HepG2 (cell line): Measurements from ENCODE around the gene ZNF782. TPM values are rescaled to one million over a fixed set of nuclear protein-coding genes. Genes with fewer than 3 reads are reported as not detected.
A peak's percentile ranks its signal among the peaks of the same experiment; 100 is the strongest.
"Not testable (repeated sequence)": the region's sequence is repeated elsewhere in the genome, so short reads cannot be mapped to it uniquely, and the experiment has no call there.

Experiments
- ATAC-seq: fragments of 200-7000 bp; cut with Tn5 transposase; 3 replicates; pipeline ENCODE4 v1.9.1; 2020; ENCODE audit warnings: mild to moderate bottlenecking, moderate library complexity
- BruUV-seq: library from RNA; stranded (reverse); fragments of 400-500 nt; replicated peaks from 2 replicates; lab custom pipeline; 2021; lab: Mats Ljungman, UMichigan
- CTCF ChIA-PET: fragments of 300-600 bp; formaldehyde crosslinking; extraction: SDS; loops from one replicate; lab custom pipeline; 2021; ENCODE audit warnings: low total read pairs, inconsistent platforms, low intra/inter-chr PET ratio; lab: Yijun Ruan, JAX
- POLR2A ChIA-PET: fragments of 350-600 bp; sonication (Branson Sonifier 250); formaldehyde crosslinking; loops from one replicate; lab custom pipeline; 2020; ENCODE audit warnings: antibody characterized with exemption, inconsistent platforms; lab: Yijun Ruan, JAX
- DNase-seq: peaks from one replicate; pipeline ENCODE4 v3.0.0-alpha.2; 2015; ENCODE audit warnings: low spot score
- FAIRE-seq: peaks from 3 replicates; lab custom pipeline; 2011; peaks lifted over from hg19 to GRCh38; lab: Jason Lieb, UNC
- H2AFZ ChIP-seq: one replicate; pipeline ENCODE4 v1.6.1; 2011; ENCODE audit warnings: low read length, inconsistent platforms
- H3K27ac ChIP-seq: fragments of 300-600 bp; 3 replicates; pipeline ENCODE4 v1.8.0; 2011; ENCODE audit warnings: mixed run types, mild to moderate bottlenecking, mixed read lengths, low read length, inconsistent platforms; ENCODE audit not compliant: insufficient read depth; ENCODE audit errors: extremely low read length
- H3K27me3 ChIP-seq, 2 experiments: fragments of 200-600 bp in 1 of 2; 2 replicates in 1 of 2; 3 replicates in 1 of 2; pipeline versions ENCODE4 v1.6.0 to v1.8.0; 2011; ENCODE audit warnings: low read length in 2 of 2, mild to moderate bottlenecking in 2 of 2, moderate library complexity in 2 of 2, inconsistent platforms in 1 of 2; ENCODE audit not compliant: insufficient read depth in 2 of 2, control insufficient read depth in 1 of 2
- H3K36me3 ChIP-seq, 2 experiments: fragments of 200-600 bp in 1 of 2; replicated peaks in 1 of 2; 2 replicates in 1 of 2; 3 replicates in 1 of 2; pipeline versions ENCODE4 v1.5.1 to v1.8.0; 2011; ENCODE audit warnings: low read length in 2 of 2, inconsistent platforms in 1 of 2; ENCODE audit not compliant: insufficient read depth in 2 of 2, control insufficient read depth in 1 of 2
- H3K4me1 ChIP-seq: 2 replicates; pipeline ENCODE4 v1.5.1; 2012; ENCODE audit warnings: low read length, inconsistent platforms; ENCODE audit not compliant: insufficient read depth
- H3K4me2 ChIP-seq: 2 replicates; pipeline ENCODE4 v1.6.0; 2011; ENCODE audit warnings: low read depth, low read length, inconsistent platforms
- H3K4me3 ChIP-seq, 3 experiments: fragments of 200-600 bp in 1 of 3; sonication (generic), shearing (Covaris generic) in 1 of 3; replicated peaks in 1 of 3; 2 replicates each; pipeline ENCODE4 v1.5.1; 2011 to 2016; ENCODE audit warnings: low read length in 3 of 3, inconsistent platforms in 2 of 3, low read depth in 2 of 3, mild to moderate bottlenecking in 2 of 3, control low read depth in 1 of 3, mixed read lengths in 1 of 3; ENCODE audit not compliant: insufficient read depth in 1 of 3
- H3K79me2 ChIP-seq: one replicate; pipeline ENCODE4 v1.6.1; 2011; ENCODE audit warnings: low read length, inconsistent platforms; ENCODE audit not compliant: insufficient read depth
- H3K9ac ChIP-seq: 2 replicates; pipeline ENCODE4 v1.6.0; 2011; ENCODE audit warnings: mild to moderate bottlenecking, low read depth, low read length, inconsistent platforms; ENCODE audit not compliant: insufficient read depth
- H3K9me3 ChIP-seq: 2 replicates; pipeline ENCODE4 v1.5.1; 2012; ENCODE audit warnings: mild to moderate bottlenecking, low read length
- H4K20me1 ChIP-seq: 2 replicates; pipeline ENCODE4 v1.6.0; 2011; ENCODE audit warnings: inconsistent platforms, mild to moderate bottlenecking, low read length, moderate library complexity; ENCODE audit not compliant: insufficient read depth
- HHEX ChIP-seq: IDR thresholded peaks from 2 replicates; pipeline ENCODE4 v1.6.1; 2016; ENCODE audit warnings: control low read depth
- MAFK ChIP-seq, 2 experiments: IDR thresholded peaks in 1 of 2; conservative IDR thresholded peaks in 1 of 2; 2 replicates each; pipeline ENCODE4 v1.6.1; 2011; ENCODE audit warnings: improper control_type of control experiment in 2 of 2, low read length in 2 of 2
- MIER3 ChIP-seq: IDR thresholded peaks from 2 replicates; pipeline ENCODE4 v1.6.1; 2016; ENCODE audit warnings: missing compliant biosample characterization, borderline replicate concordance
- NFKB2 ChIP-seq: sonication (generic); formaldehyde crosslinking; IDR thresholded peaks from 2 replicates; pipeline ENCODE4 v1.4.0; 2020; ENCODE audit warnings: missing genetic modification reagents, borderline replicate concordance
- SMARCE1 ChIP-seq: fragments of 450-650 bp; IDR thresholded peaks from 2 replicates; pipeline ENCODE4 v1.6.1; 2017; ENCODE audit warnings: borderline replicate concordance
- ZNF431 ChIP-seq: sonication (generic); formaldehyde crosslinking; IDR thresholded peaks from 2 replicates; pipeline ENCODE4 v1.9.0; 2022; ENCODE audit warnings: missing genetic modification reagents, low read depth, mild to moderate bottlenecking, borderline replicate concordance
- ZNF792 ChIP-seq: IDR thresholded peaks from 2 replicates; pipeline ENCODE4 v1.6.1; 2016
- WGBS: methylation state at CpG from one replicate; pipeline ENCODE4 v1.1.6; 2017; ENCODE audit warnings: low lambda C conversion rate; 5-methylcytosine and 5-hydroxymethylcytosine counted together
- in situ Hi-C: cut with HindIII; loops from 2 replicates; pipeline ENCODE4 v1.10.0; 2017; ENCODE audit warnings: low pct_unique_long_range_greater_than_20kb; ENCODE audit not compliant: extremely low pct_ligation_motif_present
- intact Hi-C: fragments of 100-400 bp; cut with micrococcal nuclease; formaldehyde crosslinking; loops from one replicate; pipeline ENCODE4 v1.10.0; 2022; ENCODE audit not compliant: unreplicated experiment
- polyA plus RNA-seq, 8 experiments: library from polyadenylated mRNA; depleted of rRNA in 3 of 8; stranded (reverse) in 7 of 8; unstranded in 1 of 8; fragments of >200 nt; fragmentation: Illumina TruSeq in 4 of 8; extraction: Trizol in 4 of 8; gene quantifications; 2 replicates each; pipeline versions ENCODE4 v1.2.1 to v1.2.3, GENCODE V29; 2011 to 2016; ENCODE audit warnings: low read depth in 4 of 8, missing spikeins in 1 of 8, mixed read lengths in 1 of 8; ENCODE audit not compliant: insufficient read depth in 1 of 8
- total RNA-seq, 5 experiments: library from RNA; depleted of rRNA; stranded (reverse); fragments of >200 nt; fragmentation: Illumina TruSeq; extraction: Trizol; gene quantifications; 2 replicates each; pipeline ENCODE4 v1.2.3, GENCODE V29; 2016; ENCODE audit warnings: low read depth in 1 of 5
- TF ChIP-seq, protein P1 (sequence below): sonication (generic); formaldehyde crosslinking; IDR thresholded peaks from 2 replicates; pipeline ENCODE4 v1.4.0; 2020; ENCODE audit warnings: missing genetic modification reagents, low read depth, mild to moderate bottlenecking, borderline replicate concordance
- TF ChIP-seq, protein P2 (sequence below): sonication (generic); formaldehyde crosslinking; IDR thresholded peaks from 2 replicates; pipeline ENCODE4 v1.9.0; 2021; ENCODE audit warnings: missing genetic modification reagents, borderline replicate concordance
- TF ChIP-seq, protein P3 (sequence below): IDR thresholded peaks from 2 replicates; pipeline ENCODE4 v1.6.1; 2016
- TF ChIP-seq, protein P4 (sequence below): sonication (generic); formaldehyde crosslinking; IDR thresholded peaks from 2 replicates; pipeline ENCODE4 v1.8.1; 2022; ENCODE audit warnings: low read depth, mild to moderate bottlenecking, missing genetic modification reagents

ZNF782 gene
- total and polyA plus RNA-seq, 2 of the 13 experiments (the other 11 are each of a cell fraction or from before 2014, with no cell fraction given), result 1.4 to 4.9 TPM

DNA sequence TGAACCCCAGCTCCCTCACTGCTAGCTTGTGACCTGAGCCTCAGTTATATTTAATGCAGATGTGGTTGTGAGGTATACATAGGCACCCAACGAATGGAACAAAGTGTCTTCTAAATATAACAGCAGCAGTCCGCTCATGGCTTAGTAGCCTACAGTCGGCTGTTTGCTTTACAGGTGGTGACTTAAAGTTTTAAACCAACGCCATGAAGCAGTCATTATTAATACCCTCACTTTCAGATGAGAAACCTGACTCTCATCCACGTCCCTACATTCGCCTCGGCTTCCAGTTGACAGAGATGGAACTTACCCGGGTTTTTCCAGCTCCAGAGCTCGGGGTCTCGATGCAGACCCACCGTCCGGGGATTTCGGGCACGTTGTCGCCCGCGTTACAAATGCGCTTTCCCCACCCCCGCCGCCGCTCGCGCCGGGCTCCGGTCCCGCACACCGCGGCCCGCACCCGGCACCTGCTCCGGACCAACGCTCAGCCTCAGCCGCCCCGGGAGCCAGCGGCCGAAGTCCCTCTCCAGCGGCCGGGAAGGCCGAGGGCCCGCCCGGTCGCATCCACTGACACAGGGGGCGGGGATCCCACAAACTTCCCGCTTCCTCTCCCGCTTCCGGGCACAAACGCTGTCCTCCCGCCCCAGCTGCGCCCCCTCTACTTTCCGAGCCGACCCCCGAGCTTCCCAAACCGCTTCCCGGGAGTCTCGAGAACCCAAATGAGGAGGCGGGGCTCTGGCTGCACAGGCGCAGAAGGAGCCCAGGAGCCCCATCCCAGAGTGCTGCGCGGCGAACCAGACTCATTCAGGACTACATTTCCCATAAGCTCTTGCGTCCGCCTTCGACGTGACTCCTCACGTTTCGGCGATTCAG, at the start of gene ZNF782 (continued):
- TF ChIP-seq, protein P1, sequence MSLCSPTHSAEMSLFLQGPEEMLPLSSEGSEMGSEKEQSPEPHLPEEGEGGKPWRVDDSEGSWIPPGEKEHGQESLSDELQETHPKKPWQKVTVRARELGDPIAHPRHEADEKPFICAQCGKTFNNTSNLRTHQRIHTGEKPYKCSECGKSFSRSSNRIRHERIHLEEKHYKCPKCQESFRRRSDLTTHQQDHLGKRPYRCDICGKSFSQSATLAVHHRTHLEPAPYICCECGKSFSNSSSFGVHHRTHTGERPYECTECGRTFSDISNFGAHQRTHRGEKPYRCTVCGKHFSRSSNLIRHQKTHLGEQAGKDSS, result no peak
- TF ChIP-seq MIER3 (CRISPR knock-in tag) (0 out of 2 replicates have a peak, but pooled peaks have one; percentile 43), MAFK (conservative IDR thresholded peaks at IDR 0.05 in 1 of 2, IDR thresholded peaks at IDR 0.05 in 1 of 2; ENCODE audit: low read length in 2 of 2) (no peak), ZNF792 (CRISPR knock-in tag) (0 out of 2 replicates have a peak, but pooled peaks have one; percentile 31), HHEX (CRISPR knock-in tag) (no peak), ZNF431 (CRISPR knock-in tag) (no peak), SMARCE1 (no peak), NFKB2 (CRISPR knock-in tag) (peak; percentile 70; the same call in 1 of the 2 replicates)
- TF ChIP-seq, protein P2, sequence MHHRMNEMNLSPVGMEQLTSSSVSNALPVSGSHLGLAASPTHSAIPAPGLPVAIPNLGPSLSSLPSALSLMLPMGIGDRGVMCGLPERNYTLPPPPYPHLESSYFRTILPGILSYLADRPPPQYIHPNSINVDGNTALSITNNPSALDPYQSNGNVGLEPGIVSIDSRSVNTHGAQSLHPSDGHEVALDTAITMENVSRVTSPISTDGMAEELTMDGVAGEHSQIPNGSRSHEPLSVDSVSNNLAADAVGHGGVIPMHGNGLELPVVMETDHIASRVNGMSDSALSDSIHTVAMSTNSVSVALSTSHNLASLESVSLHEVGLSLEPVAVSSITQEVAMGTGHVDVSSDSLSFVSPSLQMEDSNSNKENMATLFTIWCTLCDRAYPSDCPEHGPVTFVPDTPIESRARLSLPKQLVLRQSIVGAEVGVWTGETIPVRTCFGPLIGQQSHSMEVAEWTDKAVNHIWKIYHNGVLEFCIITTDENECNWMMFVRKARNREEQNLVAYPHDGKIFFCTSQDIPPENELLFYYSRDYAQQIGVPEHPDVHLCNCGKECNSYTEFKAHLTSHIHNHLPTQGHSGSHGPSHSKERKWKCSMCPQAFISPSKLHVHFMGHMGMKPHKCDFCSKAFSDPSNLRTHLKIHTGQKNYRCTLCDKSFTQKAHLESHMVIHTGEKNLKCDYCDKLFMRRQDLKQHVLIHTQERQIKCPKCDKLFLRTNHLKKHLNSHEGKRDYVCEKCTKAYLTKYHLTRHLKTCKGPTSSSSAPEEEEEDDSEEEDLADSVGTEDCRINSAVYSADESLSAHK, result no peak
- TF ChIP-seq, protein P3, sequence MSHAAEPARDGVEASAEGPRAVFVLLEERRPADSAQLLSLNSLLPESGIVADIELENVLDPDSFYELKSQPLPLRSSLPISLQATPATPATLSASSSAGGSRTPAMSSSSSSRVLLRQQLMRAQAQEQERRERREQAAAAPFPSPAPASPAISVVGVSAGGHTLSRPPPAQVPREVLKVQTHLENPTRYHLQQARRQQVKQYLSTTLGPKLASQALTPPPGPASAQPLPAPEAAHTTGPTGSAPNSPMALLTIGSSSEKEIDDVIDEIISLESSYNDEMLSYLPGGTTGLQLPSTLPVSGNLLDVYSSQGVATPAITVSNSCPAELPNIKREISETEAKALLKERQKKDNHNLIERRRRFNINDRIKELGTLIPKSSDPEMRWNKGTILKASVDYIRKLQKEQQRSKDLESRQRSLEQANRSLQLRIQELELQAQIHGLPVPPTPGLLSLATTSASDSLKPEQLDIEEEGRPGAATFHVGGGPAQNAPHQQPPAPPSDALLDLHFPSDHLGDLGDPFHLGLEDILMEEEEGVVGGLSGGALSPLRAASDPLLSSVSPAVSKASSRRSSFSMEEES (CRISPR knock-in tag), result peak; percentile 48; the same call in 1 of the 2 replicates
- TF ChIP-seq, protein P4, sequence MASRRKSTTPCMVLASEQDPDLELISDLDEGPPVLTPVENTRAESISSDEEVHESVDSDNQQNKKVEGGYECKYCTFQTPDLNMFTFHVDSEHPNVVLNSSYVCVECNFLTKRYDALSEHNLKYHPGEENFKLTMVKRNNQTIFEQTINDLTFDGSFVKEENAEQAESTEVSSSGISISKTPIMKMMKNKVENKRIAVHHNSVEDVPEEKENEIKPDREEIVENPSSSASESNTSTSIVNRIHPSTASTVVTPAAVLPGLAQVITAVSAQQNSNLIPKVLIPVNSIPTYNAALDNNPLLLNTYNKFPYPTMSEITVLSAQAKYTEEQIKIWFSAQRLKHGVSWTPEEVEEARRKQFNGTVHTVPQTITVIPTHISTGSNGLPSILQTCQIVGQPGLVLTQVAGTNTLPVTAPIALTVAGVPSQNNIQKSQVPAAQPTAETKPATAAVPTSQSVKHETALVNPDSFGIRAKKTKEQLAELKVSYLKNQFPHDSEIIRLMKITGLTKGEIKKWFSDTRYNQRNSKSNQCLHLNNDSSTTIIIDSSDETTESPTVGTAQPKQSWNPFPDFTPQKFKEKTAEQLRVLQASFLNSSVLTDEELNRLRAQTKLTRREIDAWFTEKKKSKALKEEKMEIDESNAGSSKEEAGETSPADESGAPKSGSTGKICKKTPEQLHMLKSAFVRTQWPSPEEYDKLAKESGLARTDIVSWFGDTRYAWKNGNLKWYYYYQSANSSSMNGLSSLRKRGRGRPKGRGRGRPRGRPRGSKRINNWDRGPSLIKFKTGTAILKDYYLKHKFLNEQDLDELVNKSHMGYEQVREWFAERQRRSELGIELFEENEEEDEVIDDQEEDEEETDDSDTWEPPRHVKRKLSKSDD, result peak; percentile 65; the same call in 1 of the 2 replicates

DNA sequence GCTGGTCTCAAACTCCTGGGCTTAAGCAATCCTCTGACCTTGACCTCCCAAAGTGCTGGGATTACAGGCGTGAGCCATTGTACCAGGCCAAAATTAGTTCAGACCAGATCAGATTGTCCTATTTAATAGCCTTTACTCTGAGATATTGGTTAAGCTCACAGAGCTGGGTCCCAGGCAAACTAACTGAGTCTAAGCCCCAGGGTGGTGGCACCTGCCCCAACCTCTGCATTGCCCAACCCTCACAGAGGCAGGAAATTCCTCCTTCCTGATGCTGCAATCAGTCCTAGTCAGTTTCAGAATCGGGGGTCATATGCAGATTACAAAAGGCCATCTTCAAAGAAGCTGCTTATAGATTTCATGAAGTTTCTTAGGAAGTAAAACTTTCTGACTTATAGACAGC, 45.7 kb upstream of the ZNF782 start:
- H2AFZ ChIP-seq, ATAC-seq, H3K9ac ChIP-seq, H3K36me3 ChIP-seq, H3K27ac ChIP-seq, BruUV-seq, DNase-seq, H3K9me3 ChIP-seq, H3K79me2 ChIP-seq, H3K4me3 ChIP-seq, H3K4me2 ChIP-seq, POLR2A ChIA-PET, intact Hi-C loops, in situ Hi-C loops, CTCF ChIA-PET, H3K4me1 ChIP-seq, H3K27me3 ChIP-seq, H4K20me1 ChIP-seq: not testable (repeated sequence)
- FAIRE-seq, result peak; percentile 64
- WGBS, result 77% methylated on average over 1 of the region's 2 CpGs
